Hematopoietic multipotent progenitor cell treated with erythropoietin and hydrocortisone succinate and interleukin-3 and kit ligand, for 17 days (in vitro differentiated cells): ENCODE data around the gene ZMIZ1.

ENCODE experiments used
- DNase-seq: peaks from one replicate; pipeline ENCODE4 v3.0.0-alpha.2; 2015; ENCODE audit warnings: low spot score

ZMIZ1 gene

DNA sequence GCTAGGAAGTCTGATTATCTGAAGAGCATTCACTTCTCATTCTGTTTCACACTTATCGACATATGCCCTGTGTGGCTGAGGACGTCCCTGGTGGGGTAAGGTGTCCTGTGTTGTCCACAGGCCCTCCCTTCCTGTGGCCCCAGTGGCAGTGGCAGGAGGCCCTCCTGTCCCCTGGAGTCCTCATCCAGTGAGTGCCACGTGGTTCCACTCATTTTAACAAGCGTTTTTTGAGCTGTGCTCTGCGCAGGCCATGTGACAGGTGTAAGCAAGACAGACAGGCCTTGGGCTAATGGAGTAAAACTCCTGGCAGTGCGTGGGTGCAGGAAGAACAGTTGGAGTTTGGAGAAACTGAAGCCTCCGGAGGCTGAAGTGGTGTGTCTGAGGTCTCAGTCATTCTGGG lies 239.2 kb downstream of the ZMIZ1 start:
- DNase-seq, result no peak

DNA sequence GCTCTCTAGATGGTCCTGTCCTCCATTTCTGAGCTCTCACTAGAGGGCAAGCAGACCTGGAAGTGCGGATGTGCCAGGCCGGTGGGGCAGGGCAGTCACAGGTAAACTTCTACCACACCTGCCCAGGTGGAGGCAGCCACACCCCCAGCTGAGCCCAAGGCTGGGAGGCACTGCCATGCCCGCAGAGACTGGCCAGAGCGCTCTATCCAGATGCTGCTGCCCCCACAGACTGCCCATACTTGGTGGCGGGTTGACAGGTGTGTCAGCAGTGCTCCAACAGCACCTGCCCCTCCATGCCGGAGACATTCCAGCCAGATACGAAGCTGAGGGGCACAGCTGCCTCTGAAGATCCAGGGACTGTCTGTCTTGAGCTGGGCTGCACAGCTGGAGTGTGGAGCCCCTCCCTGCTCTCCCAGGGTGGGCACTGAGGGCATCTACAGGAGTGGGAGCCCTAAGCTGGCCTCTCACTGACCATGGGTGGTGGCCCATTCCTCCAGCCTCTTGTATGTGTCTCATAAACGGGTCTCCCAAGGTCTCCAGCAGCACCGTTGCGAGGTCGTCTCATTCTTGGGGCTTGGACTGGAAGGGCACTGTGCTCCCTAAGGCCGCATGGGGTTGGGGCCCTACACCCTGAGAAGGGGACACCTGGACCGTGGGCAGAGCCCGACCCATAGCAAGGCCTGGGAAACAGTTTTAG lies 240.4 kb downstream of the ZMIZ1 start:
- DNase-seq, result no peak

- no peak for DNase-seq
These were observed 241.6 kb downstream of the ZMIZ1 start for GRCh38 chr10:79310200-79310865.

DNA sequence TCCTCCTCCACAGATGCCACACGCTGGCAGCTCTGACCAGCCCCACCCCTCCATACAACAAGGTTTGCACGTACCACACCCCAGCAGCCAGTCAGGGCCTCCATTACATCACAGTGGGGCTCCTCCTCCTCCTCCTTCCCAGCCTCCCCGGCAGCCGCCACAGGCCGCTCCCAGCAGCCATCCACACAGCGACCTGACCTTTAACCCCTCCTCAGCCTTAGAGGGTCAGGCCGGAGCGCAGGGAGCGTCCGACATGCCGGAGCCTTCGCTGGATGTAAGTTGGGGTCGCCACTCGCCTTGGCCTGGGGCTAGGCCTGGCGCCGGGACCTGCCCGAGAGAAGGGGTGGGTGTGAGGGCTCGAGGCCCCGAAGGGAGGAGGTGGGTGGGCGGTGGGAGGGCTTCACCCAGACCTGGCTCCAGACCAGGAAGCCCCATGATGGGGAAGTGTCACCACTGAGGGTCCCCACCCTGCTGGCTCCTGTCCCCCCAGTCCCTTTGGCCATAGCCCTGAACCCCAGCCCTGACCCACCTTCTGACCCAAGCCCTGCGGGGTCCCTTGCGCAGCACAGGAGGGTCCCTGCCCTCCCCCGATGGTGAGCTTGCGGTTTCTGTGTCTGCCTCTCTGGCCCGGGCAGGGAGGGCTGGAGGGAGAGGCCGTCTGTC lies 242.3 kb downstream of the ZMIZ1 start:
- DNase-seq, result no peak

GRCh38 chr10:79311581-79312407 lies 243.0 kb downstream of the ZMIZ1 start:
- DNase-seq, result no peak

GRCh38 chr10:79312601-79313187 lies 243.9 kb downstream of the ZMIZ1 start:
- no peak for DNase-seq

- DNase-seq, result no peak
These were observed 244.6 kb downstream of the ZMIZ1 start for GRCh38 chr10:79313320-79313719.

GRCh38 chr10:79313911-79314439 lies 245.2 kb downstream of the ZMIZ1 start:
- DNase-seq, result no peak

GRCh38 chr10:79314761-79315601 lies 246.2 kb downstream of the ZMIZ1 start:
- no peak for DNase-seq

GRCh38 chr10:79315602-79315920 lies 246.8 kb downstream of the ZMIZ1 start:
- no peak for DNase-seq

DNA sequence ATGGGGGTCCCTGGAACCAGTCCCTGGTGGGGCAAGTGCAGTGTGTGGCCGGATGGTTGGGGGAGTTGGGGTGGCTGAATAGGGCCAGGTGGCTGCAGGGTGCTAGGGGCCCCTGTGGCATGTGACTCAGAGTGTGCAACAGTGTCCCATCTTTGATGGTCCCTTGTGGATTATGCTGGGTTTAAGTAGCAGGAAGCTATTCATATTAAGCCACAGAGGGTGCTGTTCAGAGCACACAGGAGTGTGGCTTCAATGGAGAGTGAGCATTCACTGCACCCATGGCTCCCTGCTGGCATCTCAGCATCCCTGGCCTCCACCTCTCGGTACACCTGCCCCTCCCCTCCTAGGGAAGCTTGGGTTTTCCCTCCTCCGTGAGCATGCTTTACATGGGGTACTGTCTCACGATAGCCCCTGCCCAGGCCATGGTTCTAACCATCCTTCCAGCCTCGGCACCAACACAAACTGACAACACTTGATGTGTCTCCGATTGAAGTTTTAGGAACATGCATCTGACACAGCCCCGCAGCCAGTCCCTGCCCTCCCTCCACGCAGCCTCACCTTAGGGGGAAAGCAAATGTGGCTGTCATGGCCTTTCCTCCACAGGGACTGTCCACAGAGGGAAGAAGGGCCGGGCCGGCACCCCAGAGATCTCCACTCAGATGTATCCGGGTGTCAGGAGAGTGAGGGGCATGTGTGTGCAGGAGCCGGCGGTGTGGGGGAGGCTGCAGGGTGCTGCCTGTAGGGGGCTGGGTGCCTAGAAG lies 248.1 kb downstream of the ZMIZ1 start:
- DNase-seq, result no peak

- DNase-seq, result no peak
These were observed 249.6 kb downstream of the ZMIZ1 start for GRCh38 chr10:79318369-79318768.

DNA sequence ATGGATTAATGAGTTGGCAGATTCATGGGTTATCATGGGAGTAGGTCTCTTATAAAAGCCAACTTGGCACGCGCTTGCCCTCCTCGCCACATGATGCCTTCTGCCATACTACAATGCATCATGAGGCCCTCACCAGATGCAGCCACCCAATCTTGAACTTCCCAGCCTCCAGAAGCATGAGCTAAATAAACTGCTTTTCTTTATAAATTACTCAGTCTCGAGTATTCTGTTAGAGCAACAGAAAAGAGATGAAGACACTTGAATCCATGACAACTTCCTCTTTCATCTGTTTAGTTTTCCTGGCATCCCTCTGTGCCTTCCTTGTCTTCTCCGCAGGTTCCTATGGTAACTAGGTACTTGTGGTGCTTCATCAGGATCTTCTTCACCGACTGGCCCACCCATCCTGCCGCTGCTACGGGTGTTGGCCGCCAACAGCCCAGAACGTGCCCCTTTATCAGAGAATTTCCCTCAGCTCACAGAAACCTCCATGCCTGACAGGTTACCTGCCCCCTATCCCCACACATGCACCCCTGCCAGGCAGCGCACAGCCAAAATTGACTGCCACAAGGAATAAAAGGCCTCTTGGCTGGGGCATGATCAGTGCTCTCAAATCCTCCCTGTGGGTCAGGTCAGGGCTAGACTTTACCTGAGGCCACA lies 250.5 kb downstream of the ZMIZ1 start:
- no peak for DNase-seq

- DNase-seq, result no peak
These were observed 251.6 kb downstream of the ZMIZ1 start for GRCh38 chr10:79320316-79320715.

DNA sequence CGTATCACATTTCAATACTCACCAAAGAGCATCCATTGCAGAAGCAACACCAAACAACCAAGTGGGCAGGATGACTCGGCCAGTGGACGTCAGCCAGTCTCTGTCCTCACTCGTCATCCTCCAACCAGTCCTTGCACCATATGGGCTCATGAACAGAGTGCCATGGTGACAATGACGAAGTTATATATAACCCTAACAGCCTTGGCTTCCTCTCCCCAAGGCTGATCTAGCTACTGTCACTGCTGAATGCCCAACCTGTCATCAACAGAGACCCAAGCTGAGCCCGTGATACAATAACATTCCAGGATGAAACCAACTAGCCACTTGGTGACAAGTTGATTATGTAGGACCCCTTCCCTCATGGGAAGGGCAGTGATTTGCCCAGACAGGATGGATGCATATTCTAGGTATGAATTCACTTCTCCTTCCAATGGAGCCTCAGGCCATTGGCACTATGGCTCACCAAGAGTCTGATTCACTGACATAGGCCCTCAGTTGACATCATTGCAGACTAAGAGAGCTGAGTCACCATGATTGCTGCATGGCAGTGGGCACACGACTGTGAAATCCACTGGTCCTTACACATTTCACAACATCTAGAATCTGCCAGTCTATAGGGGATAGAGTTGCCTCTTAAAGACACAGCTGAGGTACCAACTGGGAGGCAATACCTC lies 252.2 kb downstream of the ZMIZ1 start:
- DNase-seq, result no peak

DNA sequence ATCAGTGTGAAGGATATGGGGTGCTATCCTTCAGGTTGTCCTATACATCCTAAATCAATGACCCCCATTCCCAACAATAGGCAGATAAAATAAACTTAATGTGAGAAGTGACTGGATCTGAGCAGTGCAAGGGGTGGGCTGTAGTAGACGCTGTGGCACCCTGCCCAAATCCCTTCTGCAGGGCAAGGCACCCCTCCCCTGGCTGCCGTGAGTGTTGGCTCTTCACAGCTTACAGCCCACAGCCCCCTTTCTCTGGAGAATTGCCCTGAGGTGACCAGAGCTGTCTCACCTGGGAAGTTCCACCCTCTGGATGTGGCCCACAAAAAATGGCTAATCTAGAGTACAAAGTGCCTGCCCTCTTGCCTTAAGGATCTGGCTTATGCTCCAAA lies 252.7 kb downstream of the ZMIZ1 start:
- no peak for DNase-seq

DNA sequence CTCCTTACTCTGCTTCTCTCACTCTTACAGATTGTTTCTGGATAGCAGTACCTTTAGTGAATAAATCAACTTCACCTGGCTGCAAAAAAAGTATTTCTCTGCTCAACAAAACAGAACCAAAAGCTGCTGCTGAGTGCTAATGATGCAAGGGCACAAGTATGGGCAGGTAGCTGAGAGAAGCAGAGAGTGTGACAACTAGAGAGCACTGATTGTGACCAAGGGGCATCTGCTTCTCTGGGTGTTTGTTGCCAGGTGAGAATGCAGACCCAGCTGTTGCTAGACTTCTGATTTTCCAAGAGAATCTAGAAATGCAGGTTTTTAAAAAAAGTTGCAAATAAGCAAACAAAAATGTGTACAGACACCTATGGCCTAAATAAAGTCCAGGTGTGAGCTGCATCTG lies 253.2 kb downstream of the ZMIZ1 start:
- DNase-seq, result no peak

DNA sequence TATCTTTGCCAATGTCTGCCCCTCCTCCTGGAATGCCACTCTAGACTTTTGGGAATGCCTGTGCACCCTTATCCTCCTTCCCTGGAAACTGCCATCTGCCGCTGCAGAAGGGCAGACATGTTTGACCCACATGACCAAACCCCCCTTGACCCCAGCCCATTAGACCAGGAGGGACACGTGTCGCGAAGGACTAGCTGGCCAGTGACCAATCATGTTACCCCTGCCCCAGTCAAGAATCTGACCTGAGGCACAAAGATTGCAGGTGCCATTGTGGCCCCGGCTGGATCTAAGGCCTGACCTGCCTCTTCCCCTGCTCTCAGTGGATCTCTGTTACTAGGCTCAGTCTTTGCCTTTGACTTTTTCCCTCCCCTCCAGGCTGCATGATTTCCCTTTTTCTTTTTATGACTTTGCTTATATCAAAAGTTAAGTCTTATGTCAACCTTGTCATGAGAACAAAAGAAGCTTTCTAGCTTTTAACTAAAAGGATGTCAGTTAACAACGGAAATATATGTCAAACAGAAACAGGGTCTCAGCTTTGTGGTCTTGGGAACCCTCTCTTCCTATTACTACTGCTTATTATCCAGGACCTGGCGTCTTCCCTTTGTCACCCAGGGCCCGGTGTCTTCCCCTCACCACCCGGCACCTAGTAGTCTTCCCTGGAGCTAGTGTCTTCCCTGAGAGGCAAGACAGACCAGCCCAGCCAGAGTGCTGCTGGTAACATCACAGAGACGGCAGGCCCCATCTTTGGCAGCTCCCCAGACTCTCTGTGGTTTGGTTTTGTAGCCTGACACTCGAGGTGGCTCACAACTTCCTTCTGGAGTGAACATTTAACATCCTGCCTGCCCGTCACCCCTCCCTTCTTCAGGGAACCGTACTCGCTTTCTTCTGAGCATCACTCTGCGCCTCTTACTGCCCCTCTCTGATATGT lies 254.1 kb downstream of the ZMIZ1 start:
- no peak for DNase-seq
